ENCODE results near the gene PEPD.

DNA sequence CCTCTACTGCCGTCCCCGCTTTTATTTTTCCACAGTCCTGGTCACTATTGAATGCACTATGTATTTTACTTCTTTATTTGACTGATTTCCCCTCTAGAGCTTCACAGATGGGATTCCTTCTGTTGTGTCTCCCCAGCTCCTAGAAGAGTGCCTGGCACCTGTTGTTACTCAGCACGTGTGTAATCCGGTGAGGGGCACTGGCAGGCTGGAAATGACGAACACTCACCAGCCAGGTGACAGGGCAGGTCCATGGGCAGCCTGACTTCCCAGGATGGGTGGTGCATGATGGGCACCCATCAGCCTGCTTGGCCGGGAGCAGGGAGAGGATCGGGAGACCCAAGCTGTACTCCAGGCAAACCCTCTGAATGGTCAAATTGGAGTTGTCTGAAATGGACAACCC, 80.9 kb downstream of the PEPD start:
- TF ChIP-seq CTCF (IDR thresholded peaks at IDR 0.05; ENCODE audit: low read depth, low read length, missing input control) (no peak), TAF1 (conservative IDR thresholded peaks at IDR 0.05) (no peak), RAD21 (IDR thresholded peaks at IDR 0.05) (no peak), GABPA (IDR thresholded peaks at IDR 0.05 in 1 of 2, conservative IDR thresholded peaks at IDR 0.05 in 1 of 2) (no peak), YY1 (IDR thresholded peaks at IDR 0.05) (no peak), REST (IDR thresholded peaks at IDR 0.05) (no peak), EGR1 (IDR thresholded peaks at IDR 0.05; ENCODE audit: low read depth in 2 of 2) (no peak), JUND (IDR thresholded peaks at IDR 0.05) (no peak), RXRA (IDR thresholded peaks at IDR 0.05) (no peak), HNF4A (conservative IDR thresholded peaks at IDR 0.05) (no peak), SP1 (IDR thresholded peaks at IDR 0.05) (no peak)
- TF ChIP-seq, protein P1, sequence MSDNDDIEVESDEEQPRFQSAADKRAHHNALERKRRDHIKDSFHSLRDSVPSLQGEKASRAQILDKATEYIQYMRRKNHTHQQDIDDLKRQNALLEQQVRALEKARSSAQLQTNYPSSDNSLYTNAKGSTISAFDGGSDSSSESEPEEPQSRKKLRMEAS (IDR thresholded peaks at IDR 0.05), result no peak
- TF ChIP-seq, protein P2, sequence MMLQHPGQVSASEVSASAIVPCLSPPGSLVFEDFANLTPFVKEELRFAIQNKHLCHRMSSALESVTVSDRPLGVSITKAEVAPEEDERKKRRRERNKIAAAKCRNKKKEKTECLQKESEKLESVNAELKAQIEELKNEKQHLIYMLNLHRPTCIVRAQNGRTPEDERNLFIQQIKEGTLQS (IDR thresholded peaks at IDR 0.05), result no peak
- TF ChIP-seq, protein P3, sequence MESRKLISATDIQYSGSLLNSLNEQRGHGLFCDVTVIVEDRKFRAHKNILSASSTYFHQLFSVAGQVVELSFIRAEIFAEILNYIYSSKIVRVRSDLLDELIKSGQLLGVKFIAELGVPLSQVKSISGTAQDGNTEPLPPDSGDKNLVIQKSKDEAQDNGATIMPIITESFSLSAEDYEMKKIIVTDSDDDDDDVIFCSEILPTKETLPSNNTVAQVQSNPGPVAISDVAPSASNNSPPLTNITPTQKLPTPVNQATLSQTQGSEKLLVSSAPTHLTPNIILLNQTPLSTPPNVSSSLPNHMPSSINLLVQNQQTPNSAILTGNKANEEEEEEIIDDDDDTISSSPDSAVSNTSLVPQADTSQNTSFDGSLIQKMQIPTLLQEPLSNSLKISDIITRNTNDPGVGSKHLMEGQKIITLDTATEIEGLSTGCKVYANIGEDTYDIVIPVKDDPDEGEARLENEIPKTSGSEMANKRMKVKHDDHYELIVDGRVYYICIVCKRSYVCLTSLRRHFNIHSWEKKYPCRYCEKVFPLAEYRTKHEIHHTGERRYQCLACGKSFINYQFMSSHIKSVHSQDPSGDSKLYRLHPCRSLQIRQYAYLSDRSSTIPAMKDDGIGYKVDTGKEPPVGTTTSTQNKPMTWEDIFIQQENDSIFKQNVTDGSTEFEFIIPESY (IDR thresholded peaks at IDR 0.05), result no peak

All from liver (tissue), 3 donors.